ENCODE measurements around the gene RGPD6. TPM values are rescaled to one million over a fixed set of nuclear protein-coding genes. Genes with fewer than 3 reads are reported as not detected.
"Not testable (repeated sequence)": the region's sequence is repeated elsewhere in the genome, so short reads cannot be mapped to it uniquely, and the experiment has no call there.

The RGPD6 gene
- 3.2 and 9.2 TPM in 2 replicates for total RNA-seq

DNA sequence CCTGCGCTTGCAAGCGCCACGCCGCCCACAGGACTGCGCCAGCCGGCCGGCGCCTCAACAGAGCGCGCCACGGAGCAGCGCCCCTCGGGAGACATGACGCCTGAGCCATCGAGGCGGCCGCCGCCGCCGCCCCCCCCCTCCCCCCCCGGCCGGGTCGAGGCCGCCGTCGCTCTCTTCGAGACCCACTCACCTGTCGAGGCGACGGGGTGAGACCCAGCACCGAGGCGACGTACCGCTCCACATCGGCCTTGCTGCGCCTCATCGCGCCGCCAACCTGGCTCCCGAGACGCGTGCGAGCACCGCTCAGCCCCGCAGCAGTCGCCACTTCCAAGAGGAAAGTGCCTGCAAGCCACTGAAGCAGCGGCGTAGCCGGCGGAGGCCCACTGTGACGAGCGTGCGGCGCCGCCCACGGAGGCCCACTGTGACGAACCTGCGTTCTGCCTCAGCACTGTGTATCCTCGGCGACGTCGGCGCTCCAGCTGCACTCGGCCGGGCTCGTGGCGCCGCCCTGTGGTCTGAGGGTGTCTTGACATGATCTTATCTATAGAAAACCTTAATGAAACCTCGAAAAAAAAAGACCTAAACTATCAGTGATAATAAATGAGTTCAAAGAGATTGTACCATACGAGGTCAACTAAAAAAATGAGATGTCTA, at the start of gene RGPD6:
RGPD6 (minus strand) TSS at position 460 of the 654 bp plus-strand sequence; CDS start at position 262, 198 bp downstream.
- intact Hi-C loops (cut with micrococcal nuclease): not testable (repeated sequence)

DNA sequence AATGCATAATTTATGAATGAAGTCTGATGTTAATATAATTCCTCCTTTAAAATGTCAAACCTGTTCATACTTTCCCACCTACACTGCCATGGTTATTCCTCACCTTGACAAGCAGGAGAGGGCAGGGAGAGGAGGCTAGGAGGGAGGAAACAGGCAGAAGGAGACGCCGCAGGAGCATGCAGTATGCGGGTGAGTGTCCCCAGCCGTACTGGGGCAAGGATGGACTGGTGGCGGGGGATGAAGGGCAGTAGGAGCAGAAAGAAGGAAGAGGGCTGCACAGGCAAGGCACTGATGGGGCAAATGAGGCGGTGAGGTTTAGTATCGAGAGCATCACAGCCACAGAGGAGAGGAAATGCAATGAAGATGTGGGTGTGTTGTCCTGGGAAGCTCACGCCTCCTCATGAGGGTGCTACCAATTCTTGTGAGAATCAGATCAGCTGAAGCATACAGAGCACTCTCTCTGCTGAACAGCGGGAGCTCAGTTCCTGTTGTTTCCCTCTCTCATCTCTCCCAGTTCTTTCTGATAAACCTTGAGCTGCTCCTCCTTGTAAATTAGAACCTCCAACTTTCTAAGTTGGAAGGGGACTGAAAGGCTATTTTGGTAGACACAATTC, 42.4 kb upstream of the RGPD6 start:
- intact Hi-C loops (cut with micrococcal nuclease): not testable (repeated sequence)

DNA sequence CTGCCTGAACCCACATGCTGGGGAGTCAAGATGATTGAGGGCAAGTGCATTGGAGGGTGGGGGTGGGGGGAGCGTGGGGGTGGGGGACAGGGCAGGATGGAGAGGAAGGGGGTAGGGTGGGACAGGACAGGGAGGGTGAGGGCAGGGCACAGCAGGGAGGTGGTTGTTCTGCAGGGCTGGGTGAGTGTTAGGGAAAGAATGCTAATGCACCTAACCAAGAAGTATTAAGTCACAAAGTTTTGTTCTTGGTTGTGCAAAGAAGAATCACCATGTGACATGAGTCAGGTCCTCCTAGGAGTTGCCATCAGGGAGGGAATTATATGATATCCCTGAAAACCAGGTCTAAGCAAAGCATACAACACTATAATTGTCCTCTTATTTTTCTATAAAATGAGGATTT, 36.9 kb upstream of the RGPD6 start:
- intact Hi-C loops (cut with micrococcal nuclease): not testable (repeated sequence)

DNA sequence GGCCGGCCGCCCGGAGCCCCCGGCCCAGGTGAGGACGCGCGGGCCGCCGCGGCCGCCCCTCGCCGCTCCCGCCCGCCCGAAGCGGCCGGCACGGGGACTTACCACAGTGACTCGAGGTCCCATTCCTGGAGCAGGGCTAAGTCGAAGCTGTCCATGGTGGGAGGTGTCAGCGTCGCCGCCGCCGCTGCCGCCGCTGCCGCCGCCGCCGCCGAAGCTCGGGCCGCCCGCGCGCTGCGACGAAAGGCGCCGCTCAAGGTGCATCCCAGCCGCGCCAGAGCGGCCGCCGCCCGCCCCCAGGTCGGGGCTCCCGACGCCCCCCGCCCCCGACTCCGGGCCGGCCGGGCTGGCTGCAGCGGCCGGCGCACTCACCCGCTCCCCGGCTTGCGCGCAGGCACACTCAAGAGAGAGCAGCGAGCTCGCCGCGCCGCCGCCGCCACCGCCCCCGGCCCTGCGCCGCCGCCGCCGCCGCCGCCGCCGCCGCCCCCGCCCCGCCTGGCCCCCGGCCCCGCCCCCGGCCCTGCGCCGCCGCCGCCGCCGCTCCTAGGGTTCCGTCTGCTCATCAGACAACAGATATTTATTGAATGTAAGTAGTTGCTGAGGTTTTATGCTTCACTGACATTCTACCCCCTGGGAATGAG, 33.7 kb upstream of the RGPD6 start:
- intact Hi-C loops (cut with micrococcal nuclease): not testable (repeated sequence)

DNA sequence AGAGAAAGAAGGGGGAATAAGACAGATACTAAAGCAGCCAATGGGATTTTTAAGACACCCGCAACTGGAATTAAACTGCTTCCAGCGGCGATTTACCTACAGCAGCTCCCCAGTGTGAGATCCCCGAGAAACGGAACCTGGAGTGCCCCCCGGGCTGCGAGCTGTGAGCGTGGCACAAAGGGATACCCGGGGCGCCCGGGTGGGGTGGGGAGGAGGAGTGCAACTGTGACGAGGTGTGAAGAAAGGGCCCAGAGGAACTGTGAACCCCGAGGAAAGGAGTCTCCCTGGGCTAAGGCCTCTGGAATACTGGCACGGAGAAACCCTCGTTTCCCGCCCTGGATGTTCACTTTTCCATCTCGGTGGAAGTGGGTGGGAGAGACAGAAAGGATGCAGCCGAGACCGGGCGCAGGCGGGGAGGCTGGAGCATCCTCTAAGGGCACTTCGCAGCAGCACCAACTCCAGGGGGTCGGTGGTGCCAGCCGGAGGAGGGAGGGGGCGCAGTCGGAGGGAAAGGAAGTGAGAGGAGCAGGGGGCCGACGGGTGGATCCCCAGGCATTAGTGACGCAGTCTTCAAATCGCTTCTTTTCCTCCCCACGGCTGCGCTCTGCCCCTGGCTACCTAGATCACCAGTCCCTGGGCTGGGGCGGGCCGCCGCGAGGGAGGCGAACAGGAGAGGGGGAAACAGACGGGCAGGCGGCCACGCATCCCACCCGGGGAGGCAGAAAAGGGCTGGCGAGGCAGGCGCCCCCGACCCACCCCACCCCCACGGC, 33.0 kb upstream of the RGPD6 start:
- intact Hi-C loops (cut with micrococcal nuclease): not testable (repeated sequence)

DNA sequence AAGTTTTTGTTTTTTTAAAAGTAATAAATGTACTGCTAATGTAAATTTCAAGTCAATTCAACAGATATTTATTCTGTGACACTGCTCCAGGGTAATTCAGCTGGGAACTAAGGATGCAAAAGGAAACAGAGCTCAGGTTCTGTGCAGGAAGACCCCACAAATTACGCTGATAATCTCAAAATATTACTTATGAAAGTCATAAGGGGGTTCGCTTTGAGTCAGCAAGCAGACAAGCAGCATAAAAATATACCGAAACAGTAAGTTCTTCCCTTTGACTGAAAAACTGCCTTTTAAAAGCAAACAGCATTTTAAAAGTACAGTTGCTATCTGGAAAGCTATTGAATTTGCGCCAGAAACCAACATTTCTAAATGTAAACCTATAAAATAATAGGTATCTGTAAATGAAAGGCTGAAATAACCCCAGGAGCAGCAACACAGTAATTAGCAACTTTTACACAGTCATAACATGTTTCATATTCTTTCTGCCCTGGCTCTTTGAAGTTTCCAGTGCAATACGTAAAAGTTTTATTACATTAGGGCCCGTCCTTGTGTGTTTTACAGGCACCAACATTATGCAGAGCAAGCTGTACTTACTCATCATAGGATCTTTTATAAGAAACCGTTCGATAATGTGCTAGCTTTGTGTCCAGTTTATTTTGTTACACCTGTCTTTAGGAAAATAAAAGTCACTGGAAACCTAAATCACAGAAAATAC, 31.9 kb upstream of the RGPD6 start:
- intact Hi-C loops (cut with micrococcal nuclease): not testable (repeated sequence)

DNA sequence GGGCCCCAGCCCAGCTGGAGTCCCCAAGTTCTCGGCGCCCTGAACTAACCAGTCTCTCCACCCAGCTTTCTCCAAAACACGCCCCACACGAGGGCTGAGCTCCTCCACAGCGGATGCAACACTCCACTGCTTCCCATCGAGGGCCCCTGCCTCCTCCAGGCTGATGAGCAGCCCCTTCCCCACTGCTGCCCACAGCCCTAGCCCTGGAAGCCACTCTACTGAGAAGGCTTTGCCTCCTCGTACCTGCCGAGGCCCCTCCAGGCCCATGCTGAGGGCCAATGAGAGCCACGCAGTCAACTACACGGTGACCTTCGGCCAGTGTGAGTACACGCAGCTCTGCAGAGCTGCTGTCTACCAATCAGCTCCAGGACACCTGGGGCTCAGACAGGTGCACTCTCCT, 28.0 kb upstream of the RGPD6 start:
- intact Hi-C loops (cut with micrococcal nuclease): not testable (repeated sequence)

DNA sequence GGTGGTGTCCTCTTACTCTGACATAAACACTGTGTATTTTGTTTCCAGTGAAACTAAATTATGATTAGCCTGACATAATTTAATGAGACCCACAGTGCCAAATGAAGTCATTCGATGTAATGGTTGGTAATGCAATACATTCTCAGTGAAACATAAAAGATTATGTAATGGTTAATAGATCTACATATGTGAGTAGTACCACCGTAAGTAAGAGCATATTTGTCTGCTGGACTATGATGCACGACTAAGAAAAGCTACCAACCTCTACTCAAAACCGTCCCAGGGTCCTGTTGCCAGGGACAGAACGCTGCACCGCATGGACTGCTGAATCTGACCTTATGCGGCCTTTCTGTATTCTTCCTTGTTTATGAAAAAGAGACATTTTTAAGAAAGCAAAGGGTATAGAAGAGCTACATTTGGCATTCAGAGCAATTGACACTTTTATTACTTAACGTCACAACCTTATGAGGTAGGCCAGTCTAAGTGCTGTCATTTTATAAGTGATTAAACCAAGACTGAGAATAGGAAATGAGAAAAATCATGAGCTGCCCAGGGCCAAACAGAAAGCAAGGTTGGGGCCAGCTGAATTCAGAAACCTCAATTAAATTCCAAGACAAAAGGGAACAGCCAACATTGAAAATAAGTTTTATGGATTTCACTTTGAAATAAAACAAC, 27.0 kb upstream of the RGPD6 start:
- intact Hi-C loops (cut with micrococcal nuclease): not testable (repeated sequence)

DNA sequence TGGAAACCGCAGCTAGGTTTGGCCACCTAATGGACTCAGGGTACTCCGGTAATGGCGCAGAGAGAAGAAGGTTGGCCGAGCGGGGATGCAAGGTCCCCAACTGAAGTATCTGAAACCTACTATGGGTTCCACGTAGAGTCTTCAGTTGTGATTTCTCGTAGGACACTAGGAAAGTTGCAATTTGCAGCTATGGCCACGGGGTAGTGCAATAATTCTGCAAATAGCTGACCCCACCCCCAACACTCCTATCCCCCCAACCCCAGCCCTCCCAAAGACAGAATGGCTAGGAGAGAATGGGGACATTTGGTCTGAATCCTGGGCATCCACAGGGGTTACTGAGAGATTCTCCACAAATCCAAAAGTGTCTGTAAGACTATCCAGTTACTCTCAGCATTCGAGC, 25.1 kb upstream of the RGPD6 start:
- intact Hi-C loops (cut with micrococcal nuclease): not testable (repeated sequence)

DNA sequence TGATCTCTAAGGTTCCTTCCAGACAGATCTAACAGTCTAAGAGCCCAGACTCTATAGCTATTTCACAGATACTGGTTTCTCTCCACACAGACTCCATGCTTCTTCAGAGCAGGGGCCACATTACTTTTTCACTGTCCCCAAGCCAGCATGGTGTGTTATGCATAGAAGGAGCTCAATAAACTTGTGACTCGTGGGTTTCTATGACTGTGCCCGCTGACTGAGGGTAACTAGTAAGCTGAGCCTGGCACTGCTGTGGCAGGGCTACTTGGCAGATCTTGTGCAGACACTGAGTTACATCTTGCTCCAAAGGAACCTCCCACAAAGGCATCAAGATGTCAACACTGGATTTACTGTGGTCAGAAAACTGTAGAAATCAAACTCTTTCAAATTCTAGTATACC, 15.0 kb upstream of the RGPD6 start:
- intact Hi-C loops (cut with micrococcal nuclease): not testable (repeated sequence)

DNA sequence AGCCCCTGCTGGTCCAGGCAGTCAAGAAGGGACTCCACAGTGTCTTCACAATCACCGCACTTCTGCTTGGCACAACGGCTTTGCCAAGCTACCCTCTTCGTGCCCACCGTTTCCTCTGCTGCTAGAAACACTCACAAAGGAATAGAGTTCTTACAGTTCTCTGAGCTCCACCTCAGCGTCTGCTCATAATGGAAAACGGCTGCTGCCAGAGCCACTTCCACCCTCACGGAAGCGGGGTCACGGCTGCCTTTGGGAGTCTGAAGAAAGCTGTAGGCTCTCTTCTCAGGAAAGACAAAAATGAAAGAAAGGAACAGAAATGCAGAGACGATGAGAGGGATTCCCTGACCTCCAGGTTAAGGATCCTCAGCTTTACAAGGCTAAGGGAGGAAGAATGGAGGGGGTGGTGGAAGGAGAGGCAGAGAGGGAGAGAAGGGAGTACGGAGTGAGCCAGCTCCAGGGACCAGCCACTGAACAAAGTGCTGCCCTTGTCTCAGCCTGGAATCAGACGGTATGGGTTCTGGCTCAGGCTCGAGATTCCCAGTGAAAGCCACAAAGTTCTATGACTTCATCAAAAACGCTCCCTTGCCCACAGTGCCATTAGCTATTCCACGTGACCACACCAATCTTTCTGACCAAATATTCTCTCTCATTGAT, 12.8 kb upstream of the RGPD6 start:
- intact Hi-C loops (cut with micrococcal nuclease): not testable (repeated sequence)

DNA sequence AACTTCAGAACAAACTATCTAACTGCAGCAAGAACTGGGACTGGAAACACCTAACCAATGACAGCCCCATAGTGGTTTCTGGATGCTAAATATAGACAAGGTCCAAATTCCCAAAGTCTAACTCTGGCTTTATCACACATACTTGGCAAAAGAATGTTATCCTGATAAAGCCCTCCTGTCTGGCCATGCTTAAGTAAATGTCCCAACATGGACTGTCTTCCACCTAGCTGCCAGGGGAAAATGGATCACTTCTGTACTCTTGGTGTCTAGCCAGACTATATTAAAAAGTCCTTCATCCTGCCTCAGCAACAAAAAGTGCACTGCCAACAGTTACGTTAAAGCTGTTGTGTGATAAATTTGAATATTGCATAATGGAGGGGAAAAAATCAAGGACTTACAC, 11.5 kb upstream of the RGPD6 start:
- intact Hi-C loops (cut with micrococcal nuclease): not testable (repeated sequence)

DNA sequence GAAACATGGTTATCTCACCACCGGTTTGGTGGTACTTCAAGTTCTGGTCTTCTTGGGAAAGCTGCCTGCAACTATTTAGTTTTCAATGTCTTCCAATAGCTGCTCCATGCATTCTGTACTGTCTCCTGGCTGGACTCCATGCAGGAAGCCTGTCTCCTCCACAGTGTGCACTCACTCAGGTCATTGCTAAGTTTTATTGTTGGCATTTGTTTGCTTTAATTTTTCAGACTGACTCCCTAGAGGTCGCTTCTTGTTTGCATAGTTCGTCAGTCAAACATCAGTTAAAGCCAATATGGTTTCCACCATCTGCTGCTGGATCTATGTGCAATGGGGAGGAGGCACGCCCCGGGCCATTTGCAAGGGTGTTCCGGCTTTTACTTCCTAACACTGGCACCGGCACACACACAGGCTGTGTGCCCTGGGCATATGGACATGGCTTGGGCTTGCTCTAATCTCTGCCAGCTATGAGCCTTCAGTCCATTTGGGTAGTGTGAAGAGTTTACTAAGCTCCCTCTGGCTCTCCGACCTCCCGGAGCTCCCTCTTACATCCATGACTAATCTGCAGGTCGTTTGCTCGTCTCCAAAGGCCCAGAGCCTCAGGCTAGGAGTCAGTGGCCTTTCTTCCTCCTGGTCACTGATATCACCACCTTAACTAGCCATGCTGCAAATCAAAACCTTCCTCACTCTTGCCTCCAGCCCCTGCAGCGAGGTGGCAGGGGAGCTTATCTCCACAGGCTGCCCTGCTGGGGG, 2.4 kb upstream of the RGPD6 start:
- intact Hi-C loops (cut with micrococcal nuclease): not testable (repeated sequence)

DNA sequence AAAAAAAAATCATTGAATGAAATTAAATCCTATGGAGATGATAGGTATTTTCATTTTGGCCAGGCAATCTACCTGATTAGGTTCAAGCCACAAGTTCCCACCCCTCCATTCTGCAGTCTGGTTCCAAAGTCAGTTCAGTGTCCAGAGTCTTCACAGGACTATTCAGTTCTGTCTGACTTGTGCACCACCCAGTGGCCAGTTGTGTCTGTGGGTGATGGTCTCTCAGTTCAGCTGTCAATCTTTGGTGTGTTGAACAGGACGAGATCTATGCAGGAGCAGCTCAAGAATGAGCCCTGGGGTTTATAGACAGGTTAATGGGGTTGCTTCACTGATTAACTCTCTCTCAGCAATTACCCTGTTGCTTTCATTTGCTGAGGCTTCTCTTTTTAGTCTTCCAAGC, 1.4 kb upstream of the RGPD6 start:
- intact Hi-C loops (cut with micrococcal nuclease): not testable (repeated sequence)

DNA sequence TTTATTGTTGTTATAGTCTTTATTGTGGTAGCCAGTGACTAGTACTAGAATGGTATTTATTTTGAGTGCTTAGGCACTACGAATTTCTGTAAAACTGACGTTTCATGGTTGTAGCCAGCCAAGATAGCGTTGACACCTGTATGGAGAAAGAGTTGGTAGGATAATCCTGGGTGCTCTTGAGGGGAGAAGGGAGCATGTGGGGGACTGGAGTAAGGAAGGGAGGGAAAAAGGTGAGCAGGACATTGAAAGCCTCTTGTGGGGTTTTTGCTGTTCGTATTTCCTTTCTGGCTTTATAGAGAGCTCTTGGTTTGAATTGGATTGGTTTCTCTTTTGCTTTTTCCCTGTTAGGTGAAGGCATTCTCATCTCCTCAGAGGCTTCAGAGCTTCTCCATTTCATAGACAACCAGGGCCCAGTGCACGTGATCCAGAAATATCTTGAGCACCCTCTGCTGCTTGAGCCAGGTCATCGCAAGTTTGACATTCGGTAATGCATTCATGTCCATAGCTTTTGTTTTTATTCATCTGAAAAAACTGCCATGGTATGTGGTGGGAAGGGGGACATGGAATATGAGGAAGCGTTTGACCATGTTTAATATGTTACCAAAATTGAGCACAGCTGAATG, 77.2 kb downstream of the RGPD6 start:
- intact Hi-C loops (cut with micrococcal nuclease): not testable (repeated sequence)

DNA sequence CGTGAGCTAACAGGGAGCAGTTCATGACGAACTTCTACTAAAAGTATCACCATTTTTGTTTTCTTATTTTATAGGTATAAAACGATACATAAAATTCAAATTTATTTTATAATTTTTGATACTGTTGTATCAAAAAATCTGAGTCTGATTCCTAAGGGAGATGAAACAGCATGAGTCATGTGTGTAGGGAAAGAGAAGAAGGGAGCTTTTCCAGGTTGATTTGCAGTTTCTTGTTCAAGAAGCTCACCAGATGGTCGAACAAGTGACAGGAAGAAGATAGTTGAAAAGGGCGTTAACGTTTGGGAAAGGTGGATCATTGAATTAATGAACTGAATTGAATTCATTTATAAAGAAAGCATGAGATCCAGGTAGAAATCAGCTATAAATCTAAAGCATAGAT, 81.0 kb downstream of the RGPD6 start:
- intact Hi-C loops (cut with micrococcal nuclease): not testable (repeated sequence)

DNA sequence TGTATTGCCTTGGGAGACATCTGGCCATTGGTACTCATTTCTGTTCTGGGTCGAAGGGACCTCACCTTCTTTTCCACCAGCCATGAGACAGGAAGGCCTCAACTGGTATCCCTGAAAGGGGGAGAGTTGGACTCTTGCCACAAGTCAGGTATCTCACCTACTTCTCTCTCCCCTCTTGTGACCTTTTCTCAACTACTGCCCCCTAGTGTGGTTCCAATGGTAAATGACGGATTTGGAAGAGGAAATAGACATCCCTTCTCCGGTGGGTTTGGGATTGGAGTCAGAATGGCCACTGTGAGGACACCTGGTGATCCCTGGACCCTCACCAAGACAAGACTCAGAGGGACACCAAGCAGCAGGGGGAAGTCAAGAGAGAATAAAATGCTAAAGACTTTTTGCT, 82.5 kb downstream of the RGPD6 start:
- intact Hi-C loops (cut with micrococcal nuclease): not testable (repeated sequence)

DNA sequence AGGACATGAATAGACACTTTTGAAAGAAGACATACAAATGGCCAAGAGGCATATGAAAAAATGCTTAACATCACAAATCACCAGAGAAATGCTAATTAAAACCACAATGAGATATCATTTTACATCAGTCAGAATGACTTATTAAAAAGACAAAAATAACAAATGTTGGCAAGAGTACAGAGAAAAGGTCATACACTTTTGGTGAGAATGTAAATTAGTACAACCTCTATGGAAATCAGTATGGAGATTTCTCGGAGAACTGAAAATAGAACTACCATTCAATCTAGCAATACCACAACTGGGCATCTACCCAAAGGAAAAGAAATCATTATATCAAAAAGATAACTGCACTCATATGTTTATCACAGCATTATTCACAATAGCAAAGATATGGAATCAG, 88.0 kb downstream of the RGPD6 start:
- intact Hi-C loops (cut with micrococcal nuclease): not testable (repeated sequence)

DNA sequence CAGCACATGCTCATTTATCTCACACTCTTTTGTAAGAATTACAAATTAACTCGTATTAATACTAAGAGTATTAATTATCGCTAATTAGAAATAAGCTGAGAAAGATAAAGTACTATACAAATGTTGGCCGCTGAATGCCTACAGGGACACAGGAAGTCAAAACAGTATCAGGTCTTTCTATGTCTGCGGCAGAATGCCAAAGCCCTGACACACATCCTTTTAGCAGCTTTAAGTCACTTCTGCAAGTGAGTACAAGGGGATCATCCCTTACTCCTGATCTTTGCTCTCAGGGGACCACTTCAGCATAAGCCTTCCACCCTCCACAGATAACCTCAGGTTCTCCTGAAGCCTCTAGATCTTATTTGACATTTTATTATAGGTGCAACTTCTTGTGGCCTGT, 94.3 kb downstream of the RGPD6 start:
- intact Hi-C loops (cut with micrococcal nuclease): not testable (repeated sequence)
